Left lung (tissue), 10 donors: ENCODE results near the gene SNRPA. TPM values are rescaled to one million over a fixed set of nuclear protein-coding genes. Genes with fewer than 3 reads are reported as not detected.

ENCODE experiments used
- ATAC-seq: fragments of 200-7000 bp; cut with Tn5 transposase; one replicate; pipeline ENCODE4 v1.9.1; 2020; ENCODE audit warnings: moderate library complexity
- DNase-seq, 4 donors: peaks; one replicate each; pipeline ENCODE4 v3.0.0-alpha.2; 2013 to 2020
- H3K27ac ChIP-seq, 2 donors: fragments of 200-600 bp; sonication (generic) in 1 of 2; one replicate each; pipeline versions ENCODE4 v1.5.0 to v1.8.0; 2020 to 2021
- H3K27me3 ChIP-seq, 2 donors: fragments of 200-600 bp; sonication (generic) in 1 of 2; one replicate each; pipeline versions ENCODE4 v1.5.0 to v1.8.0; 2020 to 2021
- H3K36me3 ChIP-seq, 2 donors: fragments of 200-600 bp; sonication (generic) in 1 of 2; one replicate each; pipeline versions ENCODE4 v1.5.0 to v1.8.0; 2020 to 2021
- H3K4me1 ChIP-seq, 2 donors: fragments of 200-600 bp; one replicate each; pipeline ENCODE4 v1.8.0; 2021
- H3K4me3 ChIP-seq, 2 donors: fragments of 200-600 bp; sonication (generic) in 1 of 2; one replicate each; pipeline versions ENCODE4 v1.5.0 to v1.8.0; 2020 to 2021; ENCODE audit warnings: mild to moderate bottlenecking in 1 of 2
- H3K9me3 ChIP-seq, 2 donors: fragments of 200-600 bp; sonication (generic) in 1 of 2; one replicate each; pipeline versions ENCODE4 v1.5.0 to v1.8.0; 2020 to 2021
- CTCF ChIP-seq, 2 donors: fragments of 200-600 bp; sonication (generic) in 1 of 2; IDR thresholded peaks; one replicate each; pipeline versions ENCODE4 v1.5.0 to v1.8.0; 2021; ENCODE audit warnings: antibody characterized with exemption in 2 of 2
- intact Hi-C, 2 donors: fragments of 100-400 bp; cut with DNase I; formaldehyde crosslinking; loops; one replicate each; pipeline versions ENCODE4 v1.11.2 to v1.14.2; 2022
- polyA plus RNA-seq, 6 donors: library from polyadenylated mRNA; unstranded; fragments of 120-200 nt; gene quantifications; one replicate each; pipeline ENCODE4 v1.2.1, GENCODE V29; 2013; ENCODE audit not compliant: insufficient read length in 6 of 6
- total RNA-seq, 2 donors: library from RNA; stranded (reverse); fragmentation: NEBNext Ultra II Directional; extraction: Animal tissue kit (Norgen Biotek cat#: 25700); gene quantifications; one replicate each; pipeline ENCODE4 v1.2.1, GENCODE V29; 2021
- donor health status: DM: no; HTN: yes; CAD: no.
- donor health status: DM: no; HTN: no; CAD: no.

Gene SNRPA
- total and polyA plus RNA-seq, 8 donors, result 46.1 to 126 (median 112) TPM

GRCh38 chr19:40755248-40755624 lies 4.2 kb downstream of the SNRPA start:
- Histone ChIP-seq H3K36me3 (peaks cover 4 to 52% of the 10 kb centered on the region in 2 donors), H3K4me1 (peaks cover 23 to 55% of the 10 kb centered on the region in 2 donors), H3K27me3 (no peaks in the 10 kb centered on the region), H3K4me3 (no peak overlapping the region), H3K9me3 (no peaks in the 10 kb centered on the region), H3K27ac (peak overlapping the region in 1 of 2 donors; percentile 55)
- DNase-seq (no peak), ATAC-seq (no peak)
- TF ChIP-seq CTCF (IDR thresholded peaks at IDR 0.05), result no peak
- intact Hi-C loops, result no loop called here

GRCh38 chr19:40755791-40756190 lies 4.8 kb downstream of the SNRPA start:
- DNase-seq (no peak), ATAC-seq (no peak)
- intact Hi-C loops, result no loop called here
- no peaks in the 10 kb centered on the region for H3K27me3 ChIP-seq
- H3K9me3 ChIP-seq, result no peaks in the 10 kb centered on the region
- TF ChIP-seq CTCF (IDR thresholded peaks at IDR 0.05), result no peak
- H3K4me3 ChIP-seq, result no peak overlapping the region
- peaks cover 4 to 57% of the 10 kb centered on the region in 2 donors for H3K36me3 ChIP-seq
- peak overlapping the region in 1 of 2 donors; percentile 55 for H3K27ac ChIP-seq
- peaks cover 23 to 55% of the 10 kb centered on the region in 2 donors for H3K4me1 ChIP-seq

GRCh38 chr19:40756502-40757110 lies 5.6 kb downstream of the SNRPA start:
- intact Hi-C loops, result no loop called here
- H3K4me1 ChIP-seq, result peaks cover 23 to 54% of the 10 kb centered on the region in 2 donors
- H3K36me3 ChIP-seq, result peaks cover 4 to 65% of the 10 kb centered on the region in 2 donors
- peak; percentile 25 for ATAC-seq
- H3K27ac ChIP-seq, result peak overlapping the region in 1 of 2 donors; percentile 30
- H3K4me3 ChIP-seq, result no peak overlapping the region
- TF ChIP-seq CTCF (IDR thresholded peaks at IDR 0.05), result no peak
- no peaks in the 10 kb centered on the region for H3K9me3 ChIP-seq
- no peak for DNase-seq
- H3K27me3 ChIP-seq, result no peaks in the 10 kb centered on the region

DNA sequence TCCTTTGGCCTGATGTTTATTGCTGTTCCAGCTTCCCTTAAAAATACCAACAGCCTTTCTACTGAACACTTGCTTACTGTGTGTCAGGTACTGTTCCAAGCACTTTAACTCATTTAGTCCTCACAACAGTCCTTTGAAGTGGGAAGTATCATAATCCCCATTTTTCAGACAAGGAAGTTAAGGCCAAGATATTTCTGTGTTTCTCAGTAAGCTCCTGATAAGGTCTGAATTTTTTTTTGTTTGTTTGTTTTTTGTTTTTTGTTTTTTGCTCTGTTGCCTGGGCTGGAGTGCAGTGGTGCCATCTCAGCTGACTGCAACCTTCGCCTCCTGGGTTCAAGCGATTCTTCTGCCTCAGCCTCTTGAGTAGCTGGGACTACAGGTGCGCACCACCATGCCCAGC lies 7.5 kb downstream of the SNRPA start:
- peaks cover 16 to 37% of the 10 kb centered on the region in 2 donors for H3K4me1 ChIP-seq
- intact Hi-C loops, result no loop called here
- DNase-seq (no peak), ATAC-seq (no peak)
- H3K4me3 ChIP-seq, result no peak overlapping the region
- H3K9me3 ChIP-seq, result no peaks in the 10 kb centered on the region
- TF ChIP-seq CTCF (IDR thresholded peaks at IDR 0.05), result no peak
- H3K36me3 ChIP-seq, result peaks cover 4 to 84% of the 10 kb centered on the region in 2 donors
- no peak overlapping the region for H3K27ac ChIP-seq
- no peaks in the 10 kb centered on the region for H3K27me3 ChIP-seq

- H3K4me1 ChIP-seq, result peaks cover 9 to 28% of the 10 kb centered on the region in 2 donors
- ATAC-seq, result no peak
- H3K27me3 ChIP-seq, result no peaks in the 10 kb centered on the region
- peaks cover 4 to 93% of the 10 kb centered on the region in 2 donors for H3K36me3 ChIP-seq
- H3K27ac ChIP-seq, result no peak overlapping the region
- no peaks in the 10 kb centered on the region for H3K9me3 ChIP-seq
- no peak for TF ChIP-seq CTCF (IDR thresholded peaks at IDR 0.05)
- peak in 1 of 4 donors; percentile 42 for DNase-seq
- intact Hi-C loops, result no loop called here
- H3K4me3 ChIP-seq, result no peak overlapping the region
Observed at GRCh38 chr19:40759352-40759751, 8.3 kb downstream of the SNRPA start.
